ENCODE results near the gene CDADC1.

Gene CDADC1

DNA sequence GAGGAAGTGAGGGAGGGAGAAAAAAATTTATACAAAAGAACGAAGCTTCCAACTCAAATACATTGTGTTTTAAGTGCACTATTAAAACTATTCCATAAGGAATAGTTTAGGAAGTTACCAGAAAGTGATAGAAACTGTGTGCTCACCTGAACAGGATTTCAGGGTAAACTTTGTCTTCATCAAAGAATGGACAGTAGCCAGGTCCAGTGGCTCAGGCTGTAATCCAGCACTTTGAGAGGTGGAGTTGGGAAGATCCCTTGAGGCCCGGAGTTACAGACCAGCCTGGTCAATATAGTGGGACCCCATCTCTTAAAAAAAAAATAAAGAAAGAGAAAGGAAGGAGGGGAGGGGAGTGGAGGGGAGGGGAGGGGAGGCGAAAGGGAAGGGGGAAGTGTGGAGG lies 13.0 kb upstream of the CDADC1 start:
- TF ChIP-seq, protein P1, sequence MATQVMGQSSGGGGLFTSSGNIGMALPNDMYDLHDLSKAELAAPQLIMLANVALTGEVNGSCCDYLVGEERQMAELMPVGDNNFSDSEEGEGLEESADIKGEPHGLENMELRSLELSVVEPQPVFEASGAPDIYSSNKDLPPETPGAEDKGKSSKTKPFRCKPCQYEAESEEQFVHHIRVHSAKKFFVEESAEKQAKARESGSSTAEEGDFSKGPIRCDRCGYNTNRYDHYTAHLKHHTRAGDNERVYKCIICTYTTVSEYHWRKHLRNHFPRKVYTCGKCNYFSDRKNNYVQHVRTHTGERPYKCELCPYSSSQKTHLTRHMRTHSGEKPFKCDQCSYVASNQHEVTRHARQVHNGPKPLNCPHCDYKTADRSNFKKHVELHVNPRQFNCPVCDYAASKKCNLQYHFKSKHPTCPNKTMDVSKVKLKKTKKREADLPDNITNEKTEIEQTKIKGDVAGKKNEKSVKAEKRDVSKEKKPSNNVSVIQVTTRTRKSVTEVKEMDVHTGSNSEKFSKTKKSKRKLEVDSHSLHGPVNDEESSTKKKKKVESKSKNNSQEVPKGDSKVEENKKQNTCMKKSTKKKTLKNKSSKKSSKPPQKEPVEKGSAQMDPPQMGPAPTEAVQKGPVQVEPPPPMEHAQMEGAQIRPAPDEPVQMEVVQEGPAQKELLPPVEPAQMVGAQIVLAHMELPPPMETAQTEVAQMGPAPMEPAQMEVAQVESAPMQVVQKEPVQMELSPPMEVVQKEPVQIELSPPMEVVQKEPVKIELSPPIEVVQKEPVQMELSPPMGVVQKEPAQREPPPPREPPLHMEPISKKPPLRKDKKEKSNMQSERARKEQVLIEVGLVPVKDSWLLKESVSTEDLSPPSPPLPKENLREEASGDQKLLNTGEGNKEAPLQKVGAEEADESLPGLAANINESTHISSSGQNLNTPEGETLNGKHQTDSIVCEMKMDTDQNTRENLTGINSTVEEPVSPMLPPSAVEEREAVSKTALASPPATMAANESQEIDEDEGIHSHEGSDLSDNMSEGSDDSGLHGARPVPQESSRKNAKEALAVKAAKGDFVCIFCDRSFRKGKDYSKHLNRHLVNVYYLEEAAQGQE (IDR thresholded peaks at IDR 0.05; ENCODE audit: insufficient read depth in 1 of 2, low read depth in 2 of 2, low read length in 2 of 2), result no peak
- no peak for TF ChIP-seq FOXP2 (optimal IDR thresholded peaks at IDR 0.05; ENCODE audit: borderline replicate concordance, extremely low read depth, extremely low read length, insufficient read depth)
- TF ChIP-seq POLR2AphosphoS5 (IDR thresholded peaks at IDR 0.05; ENCODE audit: low read depth, low read length), result no peak
- no peak for TF ChIP-seq SIN3A (IDR thresholded peaks at IDR 0.05; ENCODE audit: borderline replicate concordance, insufficient read depth, low read length)
- no peak for TF ChIP-seq TAF1 (IDR thresholded peaks at IDR 0.05; ENCODE audit: borderline replicate concordance, insufficient read depth, low read length)

DNA sequence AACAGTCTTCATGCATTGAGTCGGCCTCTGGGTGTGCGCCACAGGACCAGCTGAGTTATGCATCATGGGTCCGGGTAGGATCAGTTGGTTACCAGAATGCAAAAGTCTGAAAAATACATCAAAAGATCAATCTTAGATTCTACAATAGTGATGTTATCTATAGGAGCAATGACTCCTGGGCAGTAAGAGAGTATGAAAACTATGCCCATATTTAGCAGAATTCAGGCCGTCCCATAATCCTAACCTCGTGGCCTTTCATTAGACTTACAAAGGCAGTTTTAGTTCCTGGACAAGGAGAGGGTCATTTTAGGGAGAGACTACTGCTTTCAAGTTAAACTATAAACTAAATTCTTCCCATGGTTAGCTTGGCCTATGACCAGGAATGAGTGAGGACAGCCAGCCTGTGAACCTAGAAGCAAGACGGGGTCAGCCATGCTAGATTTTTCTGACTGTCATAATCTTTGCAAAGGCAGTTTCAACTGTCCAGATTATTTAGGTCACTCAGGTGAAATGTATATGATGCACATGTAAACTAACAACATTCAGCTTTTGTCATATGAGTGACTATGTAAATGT lies 11.8 kb upstream of the CDADC1 start:
- TF ChIP-seq FOXP2 (optimal IDR thresholded peaks at IDR 0.05; ENCODE audit: borderline replicate concordance, extremely low read depth, extremely low read length, insufficient read depth) (no peak), TAF1 (IDR thresholded peaks at IDR 0.05; ENCODE audit: borderline replicate concordance, insufficient read depth, low read length) (no peak), SIN3A (IDR thresholded peaks at IDR 0.05; ENCODE audit: borderline replicate concordance, insufficient read depth, low read length) (no peak), POLR2AphosphoS5 (IDR thresholded peaks at IDR 0.05; ENCODE audit: low read depth, low read length) (no peak)
- TF ChIP-seq, protein P1 (IDR thresholded peaks at IDR 0.05; ENCODE audit: insufficient read depth in 1 of 2, low read depth in 2 of 2, low read length in 2 of 2), result no peak

DNA sequence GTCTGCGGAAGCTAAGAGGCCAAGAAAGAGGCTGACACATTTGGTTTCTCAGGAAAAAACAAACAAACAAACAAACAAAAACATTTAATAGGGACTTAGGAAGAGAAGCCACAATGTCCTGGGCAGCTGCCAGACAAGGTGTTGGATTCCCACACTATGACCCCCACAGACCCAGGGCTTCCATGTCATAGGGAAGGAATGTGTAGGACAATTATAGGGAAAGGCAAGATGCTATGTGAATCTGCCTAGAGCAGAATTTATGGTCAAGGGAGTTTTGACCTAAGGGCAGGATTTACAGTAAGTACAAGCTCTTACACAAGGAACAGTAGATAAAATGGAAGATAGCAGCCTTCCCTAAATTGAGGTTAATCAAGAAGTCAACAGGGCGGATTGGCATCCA lies 9.1 kb upstream of the CDADC1 start:
- TF ChIP-seq FOXP2 (optimal IDR thresholded peaks at IDR 0.05; ENCODE audit: borderline replicate concordance, extremely low read depth, extremely low read length, insufficient read depth) (no peak), SIN3A (IDR thresholded peaks at IDR 0.05; ENCODE audit: borderline replicate concordance, insufficient read depth, low read length) (no peak)

DNA sequence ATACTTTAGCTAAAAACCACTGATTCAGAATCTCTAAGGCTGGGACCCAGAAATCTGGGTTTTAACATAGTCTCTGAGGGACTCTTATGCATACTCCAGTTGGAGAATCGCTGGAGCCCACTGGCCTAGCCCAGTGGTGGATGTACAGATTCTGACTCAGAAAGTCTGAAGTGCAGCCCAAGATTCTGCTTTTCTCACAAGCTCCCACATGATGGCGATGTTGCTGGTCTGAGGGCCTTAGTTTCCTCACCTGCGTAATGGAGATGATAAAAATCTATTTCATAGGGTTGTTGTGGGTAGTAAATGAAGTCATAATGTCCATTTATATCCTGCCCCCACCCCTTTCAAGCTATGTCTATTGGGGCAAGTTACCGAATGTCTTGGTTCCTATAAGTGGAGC lies 7.7 kb upstream of the CDADC1 start:
- TF ChIP-seq SIN3A (IDR thresholded peaks at IDR 0.05; ENCODE audit: borderline replicate concordance, insufficient read depth, low read length), result no peak
- TF ChIP-seq POLR2AphosphoS5 (IDR thresholded peaks at IDR 0.05; ENCODE audit: low read depth, low read length), result no peak
- no peak for TF ChIP-seq FOXP2 (optimal IDR thresholded peaks at IDR 0.05; ENCODE audit: borderline replicate concordance, extremely low read depth, extremely low read length, insufficient read depth)
- TF ChIP-seq, protein P1 (IDR thresholded peaks at IDR 0.05; ENCODE audit: insufficient read depth in 1 of 2, low read depth in 2 of 2, low read length in 2 of 2), result no peak
- TF ChIP-seq TAF1 (IDR thresholded peaks at IDR 0.05; ENCODE audit: borderline replicate concordance, insufficient read depth, low read length), result no peak

DNA sequence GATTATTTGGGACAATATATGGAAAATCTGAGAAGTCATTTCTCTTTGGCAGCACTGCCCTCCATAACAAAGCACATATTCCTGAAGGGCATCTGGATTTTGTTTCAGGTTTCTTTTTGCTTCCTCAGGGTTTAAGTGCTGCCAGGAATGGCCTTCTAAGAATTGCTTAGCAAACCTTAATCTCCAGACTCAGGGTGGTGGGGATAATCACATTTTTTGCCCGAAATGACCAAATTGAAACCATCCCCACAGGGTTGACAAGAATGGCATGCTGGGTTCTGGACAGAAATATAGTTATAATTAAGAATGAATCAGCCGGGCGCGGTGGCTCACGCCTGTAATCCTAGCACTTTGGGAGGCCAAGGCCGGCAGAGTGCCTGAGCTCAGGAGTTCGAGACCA lies 6.4 kb upstream of the CDADC1 start:
- no peak for TF ChIP-seq TAF1 (IDR thresholded peaks at IDR 0.05; ENCODE audit: borderline replicate concordance, insufficient read depth, low read length)

DNA sequence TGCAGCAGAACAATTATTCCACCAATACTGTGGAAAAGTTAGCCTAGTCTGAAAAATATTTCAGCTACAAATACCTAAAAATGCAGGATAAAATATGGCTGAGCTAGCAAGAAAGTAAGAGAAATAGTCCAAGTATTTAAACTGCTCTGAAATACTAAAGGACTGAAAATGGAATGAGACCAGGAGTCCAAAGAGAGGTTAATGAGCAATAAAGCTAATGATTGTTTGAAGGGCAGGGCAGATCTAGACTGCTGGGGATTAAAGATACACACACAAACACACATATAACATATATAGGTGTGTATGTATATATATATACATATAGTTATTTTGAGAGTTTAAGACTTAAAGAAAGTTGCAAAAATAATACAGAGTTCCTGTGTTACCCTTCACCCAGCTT lies 2.6 kb upstream of the CDADC1 start:
- TF ChIP-seq, protein P1 (IDR thresholded peaks at IDR 0.05; ENCODE audit: insufficient read depth in 1 of 2, low read depth in 2 of 2, low read length in 2 of 2), result no peak
- TF ChIP-seq FOXP2 (optimal IDR thresholded peaks at IDR 0.05; ENCODE audit: borderline replicate concordance, extremely low read depth, extremely low read length, insufficient read depth), result no peak
- no peak for TF ChIP-seq POLR2AphosphoS5 (IDR thresholded peaks at IDR 0.05; ENCODE audit: low read depth, low read length)
- no peak for TF ChIP-seq SIN3A (IDR thresholded peaks at IDR 0.05; ENCODE audit: borderline replicate concordance, insufficient read depth, low read length)
- no peak for TF ChIP-seq TAF1 (IDR thresholded peaks at IDR 0.05; ENCODE audit: borderline replicate concordance, insufficient read depth, low read length)
